ENCODE data around the gene ZC3H12C. TPM values are rescaled to one million over a fixed set of nuclear protein-coding genes. Genes with fewer than 3 reads are reported as not detected.

ZC3H12C gene
- total and polyA plus RNA-seq, 2 of the 13 experiments (the other 11 are each of a cell fraction or from before 2014, with no cell fraction given): 2.4 to 5.7 TPM

GRCh38 chr11:110081462-110082376, 11.5 kb upstream of the ZC3H12C start:
- no peak overlapping the region for H3K27ac ChIP-seq (ENCODE audit: extremely low read length, insufficient read depth, low read length)
- H3K4me3 ChIP-seq (replicated peaks in 1 of 3; ENCODE audit: insufficient read depth in 1 of 3, low read depth in 2 of 3, low read length in 3 of 3): no peak overlapping the region
- H3K4me1 ChIP-seq (ENCODE audit: insufficient read depth, low read length): 0 out of 2 replicates have a peak, but pooled peaks cover 8% of the 10 kb centered on the region
- no peak for TF ChIP-seq ZFY (CRISPR knock-in tag; IDR thresholded peaks at IDR 0.05)
- TF ChIP-seq MXD3 (CRISPR knock-in tag; IDR thresholded peaks at IDR 0.05): no peak
- H3K36me3 ChIP-seq (replicated peaks in 1 of 2; ENCODE audit: control insufficient read depth in 1 of 2, insufficient read depth in 2 of 2, low read length in 2 of 2): no peaks in the 10 kb centered on the region
- in situ Hi-C loops (cut with HindIII; ENCODE audit: extremely low pct_ligation_motif_present, low pct_unique_long_range_greater_than_20kb): no loop called here
- CTCF ChIA-PET (ENCODE audit: low intra/inter-chr PET ratio, low total read pairs): no interaction called here
- no peaks in the 10 kb centered on the region for H4K20me1 ChIP-seq (ENCODE audit: insufficient read depth, low read length)
- FAIRE-seq: no peak
- 0 out of 5 replicates have a peak, but pooled peaks cover 0 to 3% of the 10 kb centered on the region in 2 experiments for H3K27me3 ChIP-seq (ENCODE audit: control insufficient read depth in 1 of 2, insufficient read depth in 2 of 2, low read length in 2 of 2)
- H3K79me2 ChIP-seq (ENCODE audit: insufficient read depth, low read length): no peaks in the 10 kb centered on the region
- no TSS peak for BruUV-seq (replicated peaks)
- no peak overlapping the region for H2AFZ ChIP-seq (ENCODE audit: low read length)
- POLR2A ChIA-PET: no interaction called here
- no peaks in the 10 kb centered on the region for H3K9me3 ChIP-seq (ENCODE audit: low read length)
- WGBS (ENCODE audit: low lambda C conversion rate): 16% methylated on average over 7 of the region's 7 CpGs
- intact Hi-C loops (cut with micrococcal nuclease; ENCODE audit: unreplicated experiment): no loop called here
- DNase-seq (ENCODE audit: low spot score): no peak
- H3K4me2 ChIP-seq (ENCODE audit: low read depth, low read length): no peak overlapping the region
- H3K9ac ChIP-seq (ENCODE audit: insufficient read depth, low read depth, low read length): no peak overlapping the region
- ATAC-seq: no peak

GRCh38 chr11:110082899-110083298, 10.3 kb upstream of the ZC3H12C start:
- 96% methylated on average over 1 of the region's 1 CpG for WGBS (ENCODE audit: low lambda C conversion rate)
- no TSS peak for BruUV-seq (replicated peaks)
- Histone ChIP-seq H3K4me2 (ENCODE audit: low read depth, low read length) (no peak overlapping the region), H3K27me3 (ENCODE audit: control insufficient read depth in 1 of 2, insufficient read depth in 2 of 2, low read length in 2 of 2) (peaks cover under 1 to 3% of the 10 kb centered on the region in 2 experiments; a peak in 1 of 5 replicates), H3K79me2 (ENCODE audit: insufficient read depth, low read length) (no peaks in the 10 kb centered on the region), H2AFZ (ENCODE audit: low read length) (no peak overlapping the region), H3K36me3 (replicated peaks in 1 of 2; ENCODE audit: control insufficient read depth in 1 of 2, insufficient read depth in 2 of 2, low read length in 2 of 2) (no peaks in the 10 kb centered on the region), H4K20me1 (ENCODE audit: insufficient read depth, low read length) (no peaks in the 10 kb centered on the region), H3K9me3 (ENCODE audit: low read length) (no peaks in the 10 kb centered on the region), H3K9ac (ENCODE audit: insufficient read depth, low read depth, low read length) (no peak overlapping the region), H3K4me3 (replicated peaks in 1 of 3; ENCODE audit: insufficient read depth in 1 of 3, low read depth in 2 of 3, low read length in 3 of 3) (no peak overlapping the region), H3K27ac (ENCODE audit: extremely low read length, insufficient read depth, low read length) (no peak overlapping the region), H3K4me1 (ENCODE audit: insufficient read depth, low read length) (no peaks in the 10 kb centered on the region)
- in situ Hi-C loops (cut with HindIII; ENCODE audit: extremely low pct_ligation_motif_present, low pct_unique_long_range_greater_than_20kb) (no loop called here), intact Hi-C loops (cut with micrococcal nuclease; ENCODE audit: unreplicated experiment) (no loop called here)
- ChIA-PET CTCF (ENCODE audit: low intra/inter-chr PET ratio, low total read pairs) (no interaction called here), POLR2A (no interaction called here)
- FAIRE-seq (no peak), ATAC-seq (no peak), DNase-seq (ENCODE audit: low spot score) (no peak)
- TF ChIP-seq CCAR2 (optimal IDR thresholded peaks at IDR 0.05; ENCODE audit: low read depth, low read length): no peak
- TF ChIP-seq ZNF598 (CRISPR knock-in tag; IDR thresholded peaks at IDR 0.05; ENCODE audit: borderline replicate concordance): no peak
- TF ChIP-seq MBD4 (IDR thresholded peaks at IDR 0.05; ENCODE audit: borderline replicate concordance, low read length): no peak
- TF ChIP-seq RARA (CRISPR knock-in tag; IDR thresholded peaks at IDR 0.05): no peak
- TF ChIP-seq POLR2A (IDR thresholded peaks at IDR 0.05; ENCODE audit: insufficient read depth in 1 of 2, low read depth in 2 of 2, low read length in 2 of 2): no peak
- no peak for TF ChIP-seq ZNF552 (CRISPR knock-in tag; IDR thresholded peaks at IDR 0.05; ENCODE audit: borderline replicate concordance)
- TF ChIP-seq RBAK (CRISPR knock-in tag; IDR thresholded peaks at IDR 0.05): no peak
- TF ChIP-seq ZNF646 (CRISPR knock-in tag; IDR thresholded peaks at IDR 0.05): no peak
